Smooth muscle cell (in vitro differentiated cells): ENCODE results near the gene ACSF3. TPM values are rescaled to one million over a fixed set of nuclear protein-coding genes. Genes with fewer than 3 reads are reported as not detected.
"Not testable (repeated sequence)": the region's sequence is repeated elsewhere in the genome, so short reads cannot be mapped to it uniquely, and the experiment has no call there.

Source experiments
- DNase-seq: peaks from one replicate; lab custom pipeline; 2025; ENCODE audit not compliant: unreplicated experiment; lab: John Stamatoyannopoulos, UW
- H2AFZ ChIP-seq: fragments of 200-600 bp; sonication (generic); 2 replicates; pipeline ENCODE4 v1.6.0; 2016; ENCODE audit warnings: antibody characterized with exemption, low read depth, mild to moderate bottlenecking
- H3F3A ChIP-seq: fragments of 200-600 bp; sonication (generic); 2 replicates; pipeline ENCODE4 v1.6.0; 2017; ENCODE audit warnings: antibody characterized with exemption, low read depth
- H3K27ac ChIP-seq: fragments of 200-600 bp; sonication (generic); 2 replicates; pipeline ENCODE4 v1.5.1; 2016; ENCODE audit warnings: low read depth, mild to moderate bottlenecking
- H3K27me3 ChIP-seq: fragments of 200-600 bp; sonication (generic); 2 replicates; pipeline ENCODE4 v1.6.1; 2016; ENCODE audit warnings: low read depth, mild to moderate bottlenecking
- H3K36me3 ChIP-seq: fragments of 200-600 bp; sonication (generic); 2 replicates; pipeline ENCODE4 v1.5.1; 2016; ENCODE audit warnings: low read depth
- H3K4me1 ChIP-seq: fragments of 200-600 bp; sonication (generic); 2 replicates; pipeline ENCODE4 v1.5.1; 2016; ENCODE audit warnings: low read depth
- H3K4me2 ChIP-seq: fragments of 200-600 bp; sonication (generic); 2 replicates; pipeline ENCODE4 v1.6.0; 2016; ENCODE audit warnings: mild to moderate bottlenecking
- H3K4me3 ChIP-seq: fragments of 200-600 bp; sonication (generic); 2 replicates; pipeline ENCODE4 v1.5.1; 2016; ENCODE audit warnings: mild to moderate bottlenecking
- H3K79me2 ChIP-seq: fragments of 200-600 bp; sonication (generic); 2 replicates; pipeline ENCODE4 v1.6.0; 2016; ENCODE audit warnings: low read depth, mild to moderate bottlenecking
- H3K9ac ChIP-seq: fragments of 200-600 bp; sonication (generic); 2 replicates; pipeline ENCODE4 v1.6.0; 2016; ENCODE audit warnings: low read depth
- H3K9me3 ChIP-seq: fragments of 200-600 bp; sonication (generic); replicated peaks from 2 replicates; pipeline ENCODE4 v1.5.1; 2016; ENCODE audit warnings: low read depth
- H4K20me1 ChIP-seq: fragments of 200-600 bp; sonication (generic); 2 replicates; pipeline ENCODE4 v1.6.0; 2016; ENCODE audit warnings: low read depth
- CTCF ChIP-seq: fragments of 200-600 bp; sonication (generic); IDR thresholded peaks from 2 replicates; pipeline ENCODE4 v1.5.1; 2017; ENCODE audit warnings: borderline replicate concordance, mild to moderate bottlenecking, antibody characterized with exemption; ENCODE audit not compliant: insufficient read depth, poor library complexity, severe bottlenecking
- WGBS: methylation state at CpG from one replicate; pipeline ENCODE4 v1.1.7; 2016; ENCODE audit warnings: low lambda C conversion rate; 5-methylcytosine and 5-hydroxymethylcytosine counted together
- polyA plus RNA-seq: library from polyadenylated mRNA; unstranded; fragments of >200 nt; fragmentation: Nextera tagmentation; extraction: Ambion mirVana; gene quantifications from 2 replicates; pipeline ENCODE4 v1.2.1, GENCODE V29; 2016
- total RNA-seq: library from RNA; depleted of rRNA; stranded (reverse); fragments of >200 nt; gene quantifications from 2 replicates; pipeline ENCODE4 v1.2.3, GENCODE V29; 2014

The ACSF3 gene
- total and polyA plus RNA-seq, 2 experiments from 2014 or later = 13.6 to 15.1 TPM

GRCh38 chr16:89090669-89091426, 2.8 kb upstream of the ACSF3 start:
- 80% methylated on average over 17 of the region's 17 CpGs for WGBS
- peaks cover 18% of the 10 kb centered on the region for H3K27me3 ChIP-seq
- no peak overlapping the region for H3K4me3 ChIP-seq
- DNase-seq = no peak
- H3K9ac ChIP-seq = no peak overlapping the region
- H3K27ac ChIP-seq = no peak overlapping the region
- H3K9me3 ChIP-seq = no peaks in the 10 kb centered on the region
- H3K4me1 ChIP-seq = peaks cover 5% of the 10 kb centered on the region
- H4K20me1 ChIP-seq = no peaks in the 10 kb centered on the region
- peaks cover 18% of the 10 kb centered on the region for H3K79me2 ChIP-seq
- H3K36me3 ChIP-seq = no peaks in the 10 kb centered on the region
- TF ChIP-seq CTCF = no peak
- no peak overlapping the region for H3K4me2 ChIP-seq
- H3F3A ChIP-seq = no peaks in the 10 kb centered on the region
- H2AFZ ChIP-seq = no peak overlapping the region

DNA sequence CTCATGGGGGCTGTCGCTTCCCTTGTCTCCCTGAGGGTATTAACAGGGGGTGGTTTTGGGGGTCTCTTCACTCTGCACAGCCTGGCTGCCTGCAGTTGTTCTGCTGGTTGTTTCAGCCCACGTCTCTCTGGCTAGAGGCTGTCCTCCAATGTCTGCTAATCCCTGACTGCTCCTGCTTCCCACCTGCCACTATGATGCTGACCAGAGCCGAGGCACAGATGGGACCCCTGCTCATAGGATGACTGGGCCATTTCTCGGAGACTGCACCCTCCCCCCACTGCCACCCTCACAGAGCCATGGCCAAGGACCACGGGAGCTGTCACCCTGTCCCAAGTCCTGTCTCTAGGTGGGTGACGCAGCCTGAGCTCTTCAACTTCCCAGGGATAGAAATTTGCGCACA, 1.6 kb upstream of the ACSF3 start:
- Histone ChIP-seq H3K4me3 (no peak overlapping the region), H3K79me2 (peaks cover 27% of the 10 kb centered on the region), H4K20me1 (peaks cover 5% of the 10 kb centered on the region), H3K27ac (no peak overlapping the region), H3K36me3 (no peaks in the 10 kb centered on the region), H3K9me3 (no peaks in the 10 kb centered on the region), H3F3A (no peaks in the 10 kb centered on the region), H3K27me3 (peaks cover 18% of the 10 kb centered on the region), H3K4me1 (peaks cover 5% of the 10 kb centered on the region), H3K4me2 (no peak overlapping the region), H2AFZ (no peak overlapping the region), H3K9ac (no peak overlapping the region)
- no peak for TF ChIP-seq CTCF
- no peak for DNase-seq
- 83% methylated on average over 7 of the region's 7 CpGs for WGBS

DNA sequence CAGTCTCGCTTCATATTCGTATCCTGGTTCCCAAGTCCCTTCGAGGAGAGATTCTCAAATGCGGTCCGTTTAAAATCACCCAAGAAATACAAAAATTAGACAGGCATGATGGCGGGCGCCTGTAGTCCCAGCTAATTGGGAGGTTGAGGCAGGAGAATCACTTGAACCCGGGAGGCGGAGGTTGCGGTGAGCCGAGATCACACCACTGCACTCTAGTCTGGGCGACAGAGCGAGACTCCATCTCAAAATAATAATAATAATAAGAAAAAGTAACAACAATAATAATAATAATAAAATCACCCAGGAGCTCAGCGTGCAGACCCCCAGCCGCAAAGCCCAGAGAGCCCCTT, 425 bp upstream of the ACSF3 start:
- DNase-seq = not testable (repeated sequence)

DNA sequence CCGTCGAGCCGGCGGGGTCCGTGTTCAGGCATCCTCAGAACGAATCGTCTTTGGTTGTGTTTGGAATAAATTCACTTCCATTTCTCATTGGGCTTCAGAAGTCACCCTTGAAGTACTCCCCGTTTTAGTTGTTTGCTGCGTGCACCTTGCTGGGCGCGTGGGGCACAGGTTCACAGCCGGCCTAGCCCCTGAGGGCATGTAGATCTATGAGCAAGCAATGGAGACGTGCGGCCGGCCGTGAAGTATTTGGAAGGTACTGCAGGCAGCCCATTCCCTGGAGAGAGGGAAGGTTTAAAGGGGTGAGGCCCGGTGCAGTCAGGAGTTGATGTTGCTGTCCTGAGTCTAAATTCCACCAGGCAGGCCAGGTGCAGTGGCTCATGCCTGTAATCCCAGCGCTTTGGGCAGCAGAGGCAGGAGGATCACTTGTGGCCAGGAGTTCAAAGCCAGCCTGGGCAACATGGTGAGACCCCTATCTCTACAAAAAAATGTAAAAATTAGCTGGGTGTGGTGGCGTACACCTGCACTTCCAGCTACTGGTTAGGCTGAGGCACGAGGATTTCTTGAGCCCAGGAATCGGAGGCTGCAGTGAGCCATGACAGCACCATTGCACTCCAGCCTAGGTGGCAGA, 714 bp downstream of the ACSF3 start:
- Histone ChIP-seq H3K36me3 (no peaks in the 10 kb centered on the region), H3K4me3 (peak overlapping the region; percentile 93), H3K4me2 (peak overlapping the region; percentile 99), H4K20me1 (peaks cover 28% of the 10 kb centered on the region), H3F3A (no peaks in the 10 kb centered on the region), H3K27me3 (peaks cover 12% of the 10 kb centered on the region), H2AFZ (peak overlapping the region; percentile 89), H3K4me1 (peaks cover 5% of the 10 kb centered on the region), H3K27ac (no peak overlapping the region), H3K9me3 (no peaks in the 10 kb centered on the region), H3K9ac (peak overlapping the region; percentile 80), H3K79me2 (peaks cover 32% of the 10 kb centered on the region)
- TF ChIP-seq CTCF = no peak
- 16% methylated on average over 21 of the region's 21 CpGs for WGBS
- DNase-seq = no peak

More for the DNA sequence above, 425 bp upstream of the ACSF3 start:
- peaks cover 18% of the 10 kb centered on the region for H3K27me3 ChIP-seq
- peaks cover 32% of the 10 kb centered on the region for H3K79me2 ChIP-seq
- H4K20me1 ChIP-seq = peaks cover 16% of the 10 kb centered on the region
- H2AFZ ChIP-seq = peak overlapping the region; percentile 83
- not testable (repeated sequence) for H3K9ac ChIP-seq, H3K27ac ChIP-seq, H3F3A ChIP-seq, H3K4me1 ChIP-seq, H3K9me3 ChIP-seq, H3K36me3 ChIP-seq
- H3K4me2 ChIP-seq = peak overlapping the region; percentile 99
- 64% methylated on average over 15 of the region's 15 CpGs for WGBS
- H3K4me3 ChIP-seq = peak overlapping the region; percentile 93
